ENCODE data around the gene HES3. TPM values are rescaled to one million over a fixed set of nuclear protein-coding genes. Genes with fewer than 3 reads are reported as not detected.
A peak's percentile ranks its signal among the peaks of the same experiment; 100 is the strongest.

HES3 gene
- polyA plus RNA-seq, 1 experiment: not detected

- Histone ChIP-seq H3K4me3 (ENCODE audit: low read depth, low read length) (peak overlapping the region; percentile 64), H3K36me3 (ENCODE audit: control insufficient read depth, insufficient read depth, low read length) (peaks cover 11% of the 10 kb centered on the region), H3K27me3 (ENCODE audit: control insufficient read depth, insufficient read depth, low read length) (no peaks in the 10 kb centered on the region)
- no peak for DNase-seq (ENCODE audit: low read depth)
- TF ChIP-seq, protein P1, sequence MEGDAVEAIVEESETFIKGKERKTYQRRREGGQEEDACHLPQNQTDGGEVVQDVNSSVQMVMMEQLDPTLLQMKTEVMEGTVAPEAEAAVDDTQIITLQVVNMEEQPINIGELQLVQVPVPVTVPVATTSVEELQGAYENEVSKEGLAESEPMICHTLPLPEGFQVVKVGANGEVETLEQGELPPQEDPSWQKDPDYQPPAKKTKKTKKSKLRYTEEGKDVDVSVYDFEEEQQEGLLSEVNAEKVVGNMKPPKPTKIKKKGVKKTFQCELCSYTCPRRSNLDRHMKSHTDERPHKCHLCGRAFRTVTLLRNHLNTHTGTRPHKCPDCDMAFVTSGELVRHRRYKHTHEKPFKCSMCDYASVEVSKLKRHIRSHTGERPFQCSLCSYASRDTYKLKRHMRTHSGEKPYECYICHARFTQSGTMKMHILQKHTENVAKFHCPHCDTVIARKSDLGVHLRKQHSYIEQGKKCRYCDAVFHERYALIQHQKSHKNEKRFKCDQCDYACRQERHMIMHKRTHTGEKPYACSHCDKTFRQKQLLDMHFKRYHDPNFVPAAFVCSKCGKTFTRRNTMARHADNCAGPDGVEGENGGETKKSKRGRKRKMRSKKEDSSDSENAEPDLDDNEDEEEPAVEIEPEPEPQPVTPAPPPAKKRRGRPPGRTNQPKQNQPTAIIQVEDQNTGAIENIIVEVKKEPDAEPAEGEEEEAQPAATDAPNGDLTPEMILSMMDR (IDR thresholded peaks at IDR 0.05; ENCODE audit: insufficient read depth, low read depth, low read length): no peak
- POLR2A ChIA-PET: no interaction called here
- CTCF ChIA-PET: interaction anchor here (0.9 to 3.9 kb wide), 8 partner anchors 10 to 38 kb away, joined by 3 to 9 read pairs (median 4); no protein-coding TSS in a partner anchor
These were observed 36.7 kb upstream of the HES3 start for GRCh38 chr1:6207075-6207885.

- no peak for DNase-seq (ENCODE audit: low read depth)
- POLR2A ChIA-PET: no interaction called here
These were observed 36.1 kb upstream of the HES3 start for GRCh38 chr1:6207921-6208320.

DNA sequence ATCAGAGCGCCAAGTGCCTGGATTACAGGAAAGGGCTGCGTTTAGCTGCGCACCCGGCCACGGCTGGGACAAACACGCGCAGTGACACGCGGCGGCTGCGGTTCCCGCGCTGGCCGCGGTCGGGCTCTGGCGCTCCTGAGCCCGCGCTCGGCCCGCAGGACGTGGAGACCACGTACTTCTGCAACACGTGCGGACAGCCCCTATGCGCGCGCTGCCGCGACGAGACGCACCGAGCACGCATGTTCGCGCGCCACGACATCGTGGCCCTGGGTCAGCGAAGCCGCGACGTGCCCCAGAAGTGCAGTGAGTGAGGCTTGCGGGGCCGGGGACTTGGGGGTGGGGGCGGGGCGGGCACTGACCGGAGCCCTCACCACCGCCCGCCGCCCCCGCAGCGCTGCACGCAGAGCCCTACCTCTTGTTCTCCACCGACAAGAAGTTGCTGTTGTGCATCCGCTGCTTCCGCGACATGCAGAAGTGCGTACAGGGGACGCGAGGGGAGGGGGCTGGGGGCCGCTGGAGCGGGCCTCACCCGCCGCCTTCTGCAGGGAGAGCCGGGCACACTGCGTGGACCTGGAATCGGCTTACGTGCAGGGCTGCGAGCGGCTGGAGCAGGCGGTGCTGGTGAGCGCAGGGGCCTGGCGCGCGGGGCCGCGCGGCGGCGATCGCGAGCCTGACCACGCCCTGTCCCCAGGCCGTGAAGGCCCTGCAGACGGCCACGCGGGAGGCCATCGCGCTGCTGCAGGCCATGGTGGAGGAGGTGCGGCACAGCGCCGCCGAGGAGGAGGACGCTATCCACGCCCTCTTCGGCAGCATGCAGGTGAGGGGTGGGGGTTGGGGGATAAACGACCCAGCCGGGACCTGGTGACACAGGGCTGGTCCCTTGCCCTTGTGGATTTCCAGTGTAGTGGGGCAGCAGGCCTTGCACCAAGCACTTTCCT, 35.0 kb upstream of the HES3 start:
- CTCF ChIA-PET: interaction anchor here (1.1 to 1.7 kb wide), 6 partner anchors 9 to 123 kb away, joined by 3 to 5 read pairs (median 4); partner anchors contain the start of gene HES3
- TF ChIP-seq, protein P1 (IDR thresholded peaks at IDR 0.05; ENCODE audit: insufficient read depth, low read depth, low read length): peak; percentile 34
- Histone ChIP-seq H3K4me3 (ENCODE audit: low read depth, low read length) (peak overlapping the region; percentile 21), H3K27me3 (ENCODE audit: control insufficient read depth, insufficient read depth, low read length) (no peaks in the 10 kb centered on the region), H3K36me3 (ENCODE audit: control insufficient read depth, insufficient read depth, low read length) (peaks cover 12% of the 10 kb centered on the region)
- POLR2A ChIA-PET: no interaction called here
- DNase-seq (ENCODE audit: low read depth): no peak

More at GRCh38 chr1:6207921-6208320, 36.1 kb upstream of the HES3 start:
- TF ChIP-seq, protein P1 (IDR thresholded peaks at IDR 0.05; ENCODE audit: insufficient read depth, low read depth, low read length): no peak
- peaks cover 11% of the 10 kb centered on the region for H3K36me3 ChIP-seq (ENCODE audit: control insufficient read depth, insufficient read depth, low read length)
- H3K27me3 ChIP-seq (ENCODE audit: control insufficient read depth, insufficient read depth, low read length): no peaks in the 10 kb centered on the region
- CTCF ChIA-PET: interaction anchor here (0.9 to 1.7 kb wide), 4 partner anchors 10 to 124 kb away, joined by 3 to 4 read pairs (median 3); no protein-coding TSS in a partner anchor
- no peak overlapping the region for H3K4me3 ChIP-seq (ENCODE audit: low read depth, low read length)

- CTCF ChIA-PET: interaction anchor here (1.2 to 1.7 kb wide), 5 partner anchors 20 to 122 kb away, joined by 3 to 5 read pairs (median 3); partner anchors contain the start of gene HES3
- TF ChIP-seq, protein P1 (IDR thresholded peaks at IDR 0.05; ENCODE audit: insufficient read depth, low read depth, low read length): peak; percentile 29; the same call in 1 of the 2 replicates
- no peak for DNase-seq (ENCODE audit: low read depth)
- Histone ChIP-seq H3K36me3 (ENCODE audit: control insufficient read depth, insufficient read depth, low read length) (peaks cover 12% of the 10 kb centered on the region), H3K27me3 (ENCODE audit: control insufficient read depth, insufficient read depth, low read length) (no peaks in the 10 kb centered on the region), H3K4me3 (ENCODE audit: low read depth, low read length) (no peak overlapping the region)
- POLR2A ChIA-PET: no interaction called here
These were observed 34.1 kb upstream of the HES3 start for GRCh38 chr1:6209661-6210580.
